Lower lobe of right lung (tissue), 2 donors: ENCODE measurements around the gene DTHD1. TPM values are rescaled to one million over a fixed set of nuclear protein-coding genes. Genes with fewer than 3 reads are reported as not detected.

Experiments used
- ATAC-seq, 2 donors: fragments of 200-7000 bp; cut with Tn5 transposase; one replicate each; pipeline ENCODE4 v1.9.1; 2020 to 2022; ENCODE audit warnings: mild to moderate bottlenecking in 2 of 2, moderate library complexity in 2 of 2
- DNase-seq: peaks from one replicate; pipeline ENCODE4 v3.0.0-alpha.2; 2020
- H3K27ac ChIP-seq: fragments of 200-600 bp; one replicate; pipeline ENCODE4 v1.8.0; 2022
- H3K27me3 ChIP-seq: fragments of 200-600 bp; one replicate; pipeline ENCODE4 v1.8.0; 2022; ENCODE audit warnings: low read depth
- H3K36me3 ChIP-seq: fragments of 200-600 bp; one replicate; pipeline ENCODE4 v1.8.0; 2022; ENCODE audit warnings: mild to moderate bottlenecking
- H3K4me1 ChIP-seq: fragments of 200-600 bp; one replicate; pipeline ENCODE4 v1.8.0; 2022
- H3K4me3 ChIP-seq: fragments of 200-600 bp; one replicate; pipeline ENCODE4 v1.8.0; 2022; ENCODE audit warnings: mild to moderate bottlenecking
- H3K9me3 ChIP-seq: fragments of 200-600 bp; one replicate; pipeline ENCODE4 v1.8.0; 2022
- CTCF ChIP-seq: fragments of 200-600 bp; IDR thresholded peaks from one replicate; pipeline ENCODE4 v1.8.0; 2022; ENCODE audit warnings: antibody characterized with exemption, mild to moderate bottlenecking
- intact Hi-C: fragments of 100-400 bp; cut with DNase I; formaldehyde crosslinking; loops from one replicate; pipeline ENCODE4 v1.11.0; 2022
- total RNA-seq: library from RNA; stranded (reverse); fragmentation: NEBNext Ultra II Directional; extraction: Animal tissue kit (Norgen Biotek cat#: 25700); gene quantifications from one replicate; pipeline ENCODE4 v1.2.1, GENCODE V29; 2021
- donor health status: DM: no; HTN: yes; CAD: no; lungs with severe emphysema.

DTHD1 gene
- total RNA-seq, 1 donor from 2014 or later = 8.0 TPM

- Histone ChIP-seq H3K27ac (no peak overlapping the region), H3K36me3 (no peaks in the 10 kb centered on the region), H3K4me1 (peaks cover 8% of the 10 kb centered on the region), H3K9me3 (no peaks in the 10 kb centered on the region), H3K4me3 (no peak overlapping the region), H3K27me3 (no peaks in the 10 kb centered on the region)
- intact Hi-C loops = no loop called here
- DNase-seq (no peak), ATAC-seq (no peak)
- TF ChIP-seq CTCF = no peak
These were observed 29.4 kb upstream of the DTHD1 start for GRCh38 chr4:36251983-36252382.

- Histone ChIP-seq H3K27ac (no peak overlapping the region), H3K4me1 (peaks cover 8% of the 10 kb centered on the region), H3K27me3 (no peaks in the 10 kb centered on the region), H3K9me3 (no peaks in the 10 kb centered on the region), H3K36me3 (no peaks in the 10 kb centered on the region), H3K4me3 (no peak overlapping the region)
- intact Hi-C loops = no loop called here
- no peak for TF ChIP-seq CTCF
- ATAC-seq (no peak), DNase-seq (no peak)
These were observed 27.0 kb upstream of the DTHD1 start for GRCh38 chr4:36254371-36254770.

GRCh38 chr4:36255577-36255976 is 25.8 kb upstream of the DTHD1 start:
- DNase-seq (no peak), ATAC-seq (peak; percentile 76 to 78)
- Histone ChIP-seq H3K27me3 (no peaks in the 10 kb centered on the region), H3K9me3 (no peaks in the 10 kb centered on the region), H3K4me1 (peaks cover 8% of the 10 kb centered on the region), H3K36me3 (no peaks in the 10 kb centered on the region), H3K27ac (no peak overlapping the region), H3K4me3 (no peak overlapping the region)
- intact Hi-C loops = no loop called here
- no peak for TF ChIP-seq CTCF

- no peaks in the 10 kb centered on the region for H3K36me3 ChIP-seq
- peaks cover 8% of the 10 kb centered on the region for H3K4me1 ChIP-seq
- no peak overlapping the region for H3K27ac ChIP-seq
- ATAC-seq = peak; percentile 17 to 44
- DNase-seq = no peak
- TF ChIP-seq CTCF = no peak
- H3K27me3 ChIP-seq = no peaks in the 10 kb centered on the region
- no peaks in the 10 kb centered on the region for H3K9me3 ChIP-seq
- H3K4me3 ChIP-seq = no peak overlapping the region
- intact Hi-C loops = no loop called here
These were observed 25.0 kb upstream of the DTHD1 start for GRCh38 chr4:36256398-36256891.

GRCh38 chr4:36260731-36261130 is 20.7 kb upstream of the DTHD1 start:
- no peak for TF ChIP-seq CTCF
- intact Hi-C loops = no loop called here
- Histone ChIP-seq H3K27me3 (no peaks in the 10 kb centered on the region), H3K4me3 (no peak overlapping the region), H3K4me1 (peaks cover 8% of the 10 kb centered on the region), H3K9me3 (no peaks in the 10 kb centered on the region), H3K27ac (no peak overlapping the region), H3K36me3 (no peaks in the 10 kb centered on the region)
- ATAC-seq (no peak), DNase-seq (no peak)
